Astrocyte (in vitro differentiated cells and primary cell): ENCODE results near the gene HOXA7. TPM values are rescaled to one million over a fixed set of nuclear protein-coding genes. Genes with fewer than 3 reads are reported as not detected.
A peak's percentile ranks its signal among the peaks of the same experiment; 100 is the strongest.

Experiments
- DNase-seq: peaks from one replicate; pipeline ENCODE4 v3.0.0-alpha.2; 2010; ENCODE audit warnings: low read depth
- FAIRE-seq: peaks from 2 replicates; lab custom pipeline; 2011; peaks lifted over from hg19 to GRCh38; lab: Jason Lieb, UNC
- H2AFZ ChIP-seq: 2 replicates; pipeline ENCODE4 v1.6.0; 2012; ENCODE audit warnings: low read depth, low read length, inconsistent platforms
- H3K27ac ChIP-seq: 2 replicates; pipeline ENCODE4 v1.5.1; 2011; ENCODE audit warnings: low read depth, low read length, inconsistent platforms
- H3K27me3 ChIP-seq: 2 replicates; pipeline ENCODE4 v1.6.0; 2011; ENCODE audit warnings: low read length, inconsistent platforms; ENCODE audit not compliant: insufficient read depth
- H3K36me3 ChIP-seq: 2 replicates; pipeline ENCODE4 v1.5.1; 2011; ENCODE audit warnings: low read length, inconsistent platforms; ENCODE audit not compliant: insufficient read depth
- H3K4me1 ChIP-seq: 2 replicates; pipeline ENCODE4 v1.5.1; 2011; ENCODE audit warnings: low read length, inconsistent platforms; ENCODE audit not compliant: insufficient read depth
- H3K4me2 ChIP-seq: 2 replicates; pipeline ENCODE4 v1.6.0; 2012; ENCODE audit warnings: low read length, inconsistent platforms
- H3K4me3 ChIP-seq: 2 replicates; pipeline ENCODE4 v1.5.1; 2011; ENCODE audit warnings: low read depth, mild to moderate bottlenecking, low read length, inconsistent platforms; ENCODE audit not compliant: insufficient read depth
- H3K79me2 ChIP-seq: 2 replicates; pipeline ENCODE4 v1.6.0; 2012; ENCODE audit warnings: mild to moderate bottlenecking, low read length, inconsistent platforms; ENCODE audit not compliant: insufficient read depth
- H3K9ac ChIP-seq: 2 replicates; pipeline ENCODE4 v1.6.0; 2012; ENCODE audit warnings: mild to moderate bottlenecking, low read length, inconsistent platforms
- H3K9me3 ChIP-seq: 2 replicates; pipeline ENCODE4 v1.5.1; 2012; ENCODE audit warnings: low read depth, mild to moderate bottlenecking, low read length, inconsistent platforms; ENCODE audit not compliant: insufficient read depth
- H4K20me1 ChIP-seq: 2 replicates; pipeline ENCODE4 v1.6.0; 2012; ENCODE audit warnings: low read length, inconsistent platforms; ENCODE audit not compliant: insufficient read depth
- H3K27ac Mint-ChIP-seq: one replicate; pipeline ENCODE4 v1.8.0; 2021; ENCODE audit warnings: mild to moderate bottlenecking, mixed read lengths; ENCODE audit not compliant: unreplicated experiment
- H3K27me3 Mint-ChIP-seq: one replicate; pipeline ENCODE4 v1.8.0; 2021; ENCODE audit warnings: low read depth, mixed read lengths; ENCODE audit not compliant: unreplicated experiment
- H3K36me3 Mint-ChIP-seq: one replicate; pipeline ENCODE4 v1.8.0; 2021; ENCODE audit warnings: low read depth, mixed read lengths; ENCODE audit not compliant: unreplicated experiment
- H3K4me1 Mint-ChIP-seq: one replicate; pipeline ENCODE4 v1.8.0; 2021; ENCODE audit warnings: low read depth, mixed read lengths; ENCODE audit not compliant: unreplicated experiment
- H3K4me3 Mint-ChIP-seq: one replicate; pipeline ENCODE4 v1.8.0; 2021; ENCODE audit warnings: mild to moderate bottlenecking, moderate library complexity, mixed read lengths; ENCODE audit not compliant: unreplicated experiment
- H3K9me3 Mint-ChIP-seq: one replicate; pipeline ENCODE4 v1.8.0; 2021; ENCODE audit warnings: mild to moderate bottlenecking, mixed read lengths; ENCODE audit not compliant: unreplicated experiment
- EZH2 ChIP-seq: IDR thresholded peaks from 2 replicates; pipeline ENCODE4 v1.6.1; 2012; ENCODE audit warnings: mild to moderate bottlenecking, low read length, inconsistent platforms; ENCODE audit not compliant: insufficient read depth
- total RNA-seq: library from RNA; stranded (reverse); gene quantifications from 2 replicates; pipeline ENCODE4 v1.2.1, GENCODE V29; 2021
- TF ChIP-seq, protein P1 (sequence below): IDR thresholded peaks from 2 replicates; pipeline ENCODE4 v1.5.1; 2011; ENCODE audit warnings: low read depth, mild to moderate bottlenecking, inconsistent platforms, low read length, moderate library complexity; ENCODE audit not compliant: insufficient read depth

The HOXA7 gene
- total RNA-seq, 1 donor from 2014 or later, result not detected

DNA sequence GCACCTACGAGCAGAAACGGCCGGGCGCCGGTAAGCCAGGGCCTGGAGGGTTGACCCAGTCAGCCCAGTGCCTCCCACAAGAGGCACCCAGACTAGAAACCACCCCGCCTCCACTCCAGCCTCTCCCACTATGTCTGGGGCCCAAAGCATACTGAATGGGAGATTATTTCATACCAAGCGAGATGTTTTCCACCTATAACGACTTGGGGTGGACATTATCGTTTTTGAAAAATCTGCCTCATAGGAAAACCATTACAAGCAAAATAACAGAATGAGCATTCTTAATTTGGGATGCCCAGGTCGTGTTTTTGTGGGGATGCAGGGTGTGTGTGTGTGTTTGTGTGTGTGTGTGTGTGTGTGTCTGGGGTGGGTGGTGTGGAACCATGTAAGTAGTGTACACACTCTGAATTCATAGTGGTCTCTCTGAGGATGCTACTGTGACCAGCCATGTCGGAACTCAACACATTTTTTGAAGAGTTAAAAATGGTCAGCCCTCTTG lies 10.5 kb downstream of the HOXA7 start:
- Histone ChIP-seq H4K20me1 (peaks cover 2% of the 10 kb centered on the region), H3K4me1 (peaks cover 1% of the 10 kb centered on the region), H3K4me3 (no peak overlapping the region), H3K27me3 (peaks cover 94% of the 10 kb centered on the region), H3K36me3 (no peaks in the 10 kb centered on the region), H3K9ac (no peak overlapping the region), H3K9me3 (peaks cover 18% of the 10 kb centered on the region), H3K79me2 (no peaks in the 10 kb centered on the region), H2AFZ (no peak overlapping the region), H3K4me2 (no peak overlapping the region), H3K27ac (no peak overlapping the region)
- Mint-ChIP-seq H3K27ac (no peak overlapping the region), H3K4me1 (no peaks in the 10 kb centered on the region), H3K36me3 (peaks cover 3% of the 10 kb centered on the region), H3K9me3 (peaks cover 55% of the 10 kb centered on the region), H3K27me3 (peaks cover 86% of the 10 kb centered on the region), H3K4me3 (no peak overlapping the region)
- DNase-seq (no peak), FAIRE-seq (no peak)
- TF ChIP-seq, protein P1, sequence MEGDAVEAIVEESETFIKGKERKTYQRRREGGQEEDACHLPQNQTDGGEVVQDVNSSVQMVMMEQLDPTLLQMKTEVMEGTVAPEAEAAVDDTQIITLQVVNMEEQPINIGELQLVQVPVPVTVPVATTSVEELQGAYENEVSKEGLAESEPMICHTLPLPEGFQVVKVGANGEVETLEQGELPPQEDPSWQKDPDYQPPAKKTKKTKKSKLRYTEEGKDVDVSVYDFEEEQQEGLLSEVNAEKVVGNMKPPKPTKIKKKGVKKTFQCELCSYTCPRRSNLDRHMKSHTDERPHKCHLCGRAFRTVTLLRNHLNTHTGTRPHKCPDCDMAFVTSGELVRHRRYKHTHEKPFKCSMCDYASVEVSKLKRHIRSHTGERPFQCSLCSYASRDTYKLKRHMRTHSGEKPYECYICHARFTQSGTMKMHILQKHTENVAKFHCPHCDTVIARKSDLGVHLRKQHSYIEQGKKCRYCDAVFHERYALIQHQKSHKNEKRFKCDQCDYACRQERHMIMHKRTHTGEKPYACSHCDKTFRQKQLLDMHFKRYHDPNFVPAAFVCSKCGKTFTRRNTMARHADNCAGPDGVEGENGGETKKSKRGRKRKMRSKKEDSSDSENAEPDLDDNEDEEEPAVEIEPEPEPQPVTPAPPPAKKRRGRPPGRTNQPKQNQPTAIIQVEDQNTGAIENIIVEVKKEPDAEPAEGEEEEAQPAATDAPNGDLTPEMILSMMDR, result no peak

DNA sequence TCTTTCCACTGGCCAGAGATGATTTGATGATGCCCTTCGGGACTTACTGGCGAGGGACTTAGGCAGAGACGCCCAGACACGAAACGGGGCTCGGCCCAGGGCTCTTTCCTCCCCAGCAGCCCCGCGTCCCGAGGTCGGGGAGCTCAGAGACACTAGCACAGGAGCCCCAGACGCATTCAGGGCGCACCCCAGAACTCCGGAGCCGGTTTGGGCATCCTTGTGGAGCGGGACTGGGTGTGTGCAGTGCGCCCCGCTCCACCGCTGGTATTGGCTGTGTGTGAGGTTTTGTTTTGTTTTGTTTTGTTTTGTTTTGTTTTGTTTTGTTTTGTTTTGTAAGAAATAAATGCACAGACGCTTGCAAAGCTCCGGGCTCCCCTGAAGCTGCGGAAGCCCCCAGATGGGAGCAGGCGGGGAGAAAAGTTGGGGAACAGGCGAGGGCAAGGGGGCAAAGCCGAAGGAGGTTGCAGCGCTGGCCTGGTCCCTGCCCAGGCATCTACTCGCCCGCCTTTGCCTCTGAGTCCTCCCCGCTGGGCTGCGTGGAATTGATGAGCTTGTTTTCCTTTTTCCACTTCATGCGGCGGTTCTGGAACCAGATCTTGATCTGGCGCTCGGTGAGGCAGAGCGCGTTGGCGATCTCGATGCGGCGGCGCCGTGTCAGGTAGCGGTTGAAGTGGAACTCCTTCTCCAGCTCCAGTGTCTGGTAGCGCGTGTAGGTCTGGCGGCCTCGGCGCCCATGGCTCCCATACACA lies 11.1 kb downstream of the HOXA7 start:
- Histone ChIP-seq H3K9ac (no peak overlapping the region), H3K9me3 (peaks cover 18% of the 10 kb centered on the region), H3K4me3 (no peak overlapping the region), H2AFZ (no peak overlapping the region), H3K79me2 (no peaks in the 10 kb centered on the region), H3K27me3 (peaks cover 96% of the 10 kb centered on the region), H3K4me1 (no peaks in the 10 kb centered on the region), H4K20me1 (peaks cover 2% of the 10 kb centered on the region), H3K36me3 (no peaks in the 10 kb centered on the region), H3K4me2 (peak overlapping the region; percentile 33), H3K27ac (no peak overlapping the region)
- H3K4me3 Mint-ChIP-seq, result no peak overlapping the region
- TF ChIP-seq EZH2, result peak; percentile 79
- TF ChIP-seq, protein P1, result no peak
- DNase-seq, result no peak
- no peak for FAIRE-seq
- peaks cover 3% of the 10 kb centered on the region for H3K36me3 Mint-ChIP-seq
- peaks cover 89% of the 10 kb centered on the region for H3K27me3 Mint-ChIP-seq
- no peak overlapping the region for H3K27ac Mint-ChIP-seq
- peaks cover 52% of the 10 kb centered on the region for H3K9me3 Mint-ChIP-seq
- H3K4me1 Mint-ChIP-seq, result no peaks in the 10 kb centered on the region

DNA sequence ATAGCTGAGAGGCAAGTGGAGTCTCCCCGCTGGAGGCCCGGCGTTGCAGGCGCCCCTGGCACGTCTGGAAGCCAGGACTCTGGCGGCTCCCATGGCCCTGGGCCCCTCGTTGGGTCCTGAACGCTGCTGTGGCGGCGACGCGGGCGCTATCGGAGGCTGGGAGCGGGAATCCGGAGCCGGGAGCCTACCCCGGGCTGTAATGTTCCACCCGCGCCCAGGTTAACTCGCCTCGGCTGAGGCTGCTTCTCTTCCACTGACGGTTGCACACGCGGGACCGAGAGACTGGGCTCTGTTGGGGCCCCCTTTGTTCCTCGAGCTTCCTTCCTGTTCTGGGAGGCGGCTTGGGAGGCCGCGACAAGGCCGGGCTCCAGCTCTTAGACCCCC lies 11.7 kb downstream of the HOXA7 start:
- TF ChIP-seq, protein P1, result no peak
- TF ChIP-seq EZH2, result no peak
- FAIRE-seq, result no peak

More for the DNA sequence above, 11.7 kb downstream of the HOXA7 start:
- Histone ChIP-seq H3K27me3 (peaks cover 97% of the 10 kb centered on the region), H2AFZ (no peak overlapping the region), H3K27ac (no peak overlapping the region), H3K36me3 (no peaks in the 10 kb centered on the region), H3K4me2 (peak overlapping the region; percentile 33), H3K4me1 (no peaks in the 10 kb centered on the region), H3K9me3 (peaks cover 18% of the 10 kb centered on the region), H3K79me2 (no peaks in the 10 kb centered on the region), H3K4me3 (no peak overlapping the region), H3K9ac (no peak overlapping the region), H4K20me1 (peaks cover 2% of the 10 kb centered on the region)
- H3K9me3 Mint-ChIP-seq, result peaks cover 52% of the 10 kb centered on the region
- no peak overlapping the region for H3K27ac Mint-ChIP-seq
- H3K4me1 Mint-ChIP-seq, result no peaks in the 10 kb centered on the region
- no peak for DNase-seq
- no peak overlapping the region for H3K4me3 Mint-ChIP-seq
- peaks cover 3% of the 10 kb centered on the region for H3K36me3 Mint-ChIP-seq
- peaks cover 89% of the 10 kb centered on the region for H3K27me3 Mint-ChIP-seq
